PC-3 (cell line): Measurements from ENCODE around the gene UBE2Q1.

Experiments used
- CTCF ChIP-seq: fragments of 300-600 bp; sonication (generic); conservative IDR thresholded peaks from 2 replicates; pipeline ENCODE4 v1.5.1; 2017; ENCODE audit warnings: antibody characterized with exemption, low read depth, mild to moderate bottlenecking, low read length
- EZH2 ChIP-seq: fragments of 300-600 bp; sonication (generic); IDR thresholded peaks from one replicate; pipeline ENCODE4 v1.6.1; 2017; ENCODE audit warnings: antibody characterized with exemption, mild to moderate bottlenecking, low read length; ENCODE audit not compliant: unreplicated experiment

- no peak for TF ChIP-seq CTCF
- TF ChIP-seq EZH2: no peak
Measured at GRCh38 chr1:154521695-154522094, 36.8 kb downstream of the UBE2Q1 start.
